Measurements from ENCODE around the gene SCGB3A1. TPM values are rescaled to one million over a fixed set of nuclear protein-coding genes. Genes with fewer than 3 reads are reported as not detected.

The SCGB3A1 gene
- total RNA-seq, 3 donors from 2014 or later = 8.8 to 66.5 TPM; not detected in 1

DNA sequence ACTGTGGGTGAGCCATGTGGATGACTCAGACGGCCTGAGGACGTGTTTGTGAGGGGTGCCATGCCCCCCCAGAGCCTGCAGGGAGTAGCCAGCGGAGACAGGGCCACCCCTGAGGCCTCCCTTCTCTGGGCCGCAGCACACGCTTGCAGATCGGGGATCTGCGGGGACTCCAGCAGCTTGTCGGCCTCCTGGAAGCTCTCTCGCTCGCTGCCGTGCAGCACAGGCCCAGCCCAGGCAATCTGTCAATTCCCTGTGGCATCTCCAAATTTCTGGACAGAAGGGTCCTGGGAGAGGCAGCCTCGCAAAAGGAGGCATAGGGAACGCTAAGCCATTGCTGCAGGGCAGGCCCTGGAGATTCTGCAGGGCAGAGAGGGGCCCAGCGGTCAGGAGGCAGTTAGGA, 36.9 kb upstream of the SCGB3A1 start:
- Histone ChIP-seq H3K36me3 (no peaks in the 10 kb centered on the region), H3K9me3 (no peaks in the 10 kb centered on the region), H3K27me3 (no peaks in the 10 kb centered on the region), H3K4me1 (no peaks in the 10 kb centered on the region), H3K4me3 (no peak overlapping the region), H3K27ac (no peak overlapping the region)
- no peak for DNase-seq (ENCODE audit: low spot score in 2 of 2)
- intact Hi-C loops (cut with DNase I; ENCODE audit: low total_unique reads) = no loop called here
- TF ChIP-seq POLR2AphosphoS5 (IDR thresholded peaks at IDR 0.05) (no peak), POLR2A (IDR thresholded peaks at IDR 0.05) (no peak)
- TF ChIP-seq, protein P1, sequence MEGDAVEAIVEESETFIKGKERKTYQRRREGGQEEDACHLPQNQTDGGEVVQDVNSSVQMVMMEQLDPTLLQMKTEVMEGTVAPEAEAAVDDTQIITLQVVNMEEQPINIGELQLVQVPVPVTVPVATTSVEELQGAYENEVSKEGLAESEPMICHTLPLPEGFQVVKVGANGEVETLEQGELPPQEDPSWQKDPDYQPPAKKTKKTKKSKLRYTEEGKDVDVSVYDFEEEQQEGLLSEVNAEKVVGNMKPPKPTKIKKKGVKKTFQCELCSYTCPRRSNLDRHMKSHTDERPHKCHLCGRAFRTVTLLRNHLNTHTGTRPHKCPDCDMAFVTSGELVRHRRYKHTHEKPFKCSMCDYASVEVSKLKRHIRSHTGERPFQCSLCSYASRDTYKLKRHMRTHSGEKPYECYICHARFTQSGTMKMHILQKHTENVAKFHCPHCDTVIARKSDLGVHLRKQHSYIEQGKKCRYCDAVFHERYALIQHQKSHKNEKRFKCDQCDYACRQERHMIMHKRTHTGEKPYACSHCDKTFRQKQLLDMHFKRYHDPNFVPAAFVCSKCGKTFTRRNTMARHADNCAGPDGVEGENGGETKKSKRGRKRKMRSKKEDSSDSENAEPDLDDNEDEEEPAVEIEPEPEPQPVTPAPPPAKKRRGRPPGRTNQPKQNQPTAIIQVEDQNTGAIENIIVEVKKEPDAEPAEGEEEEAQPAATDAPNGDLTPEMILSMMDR (IDR thresholded peaks at IDR 0.05) = no peak

DNA sequence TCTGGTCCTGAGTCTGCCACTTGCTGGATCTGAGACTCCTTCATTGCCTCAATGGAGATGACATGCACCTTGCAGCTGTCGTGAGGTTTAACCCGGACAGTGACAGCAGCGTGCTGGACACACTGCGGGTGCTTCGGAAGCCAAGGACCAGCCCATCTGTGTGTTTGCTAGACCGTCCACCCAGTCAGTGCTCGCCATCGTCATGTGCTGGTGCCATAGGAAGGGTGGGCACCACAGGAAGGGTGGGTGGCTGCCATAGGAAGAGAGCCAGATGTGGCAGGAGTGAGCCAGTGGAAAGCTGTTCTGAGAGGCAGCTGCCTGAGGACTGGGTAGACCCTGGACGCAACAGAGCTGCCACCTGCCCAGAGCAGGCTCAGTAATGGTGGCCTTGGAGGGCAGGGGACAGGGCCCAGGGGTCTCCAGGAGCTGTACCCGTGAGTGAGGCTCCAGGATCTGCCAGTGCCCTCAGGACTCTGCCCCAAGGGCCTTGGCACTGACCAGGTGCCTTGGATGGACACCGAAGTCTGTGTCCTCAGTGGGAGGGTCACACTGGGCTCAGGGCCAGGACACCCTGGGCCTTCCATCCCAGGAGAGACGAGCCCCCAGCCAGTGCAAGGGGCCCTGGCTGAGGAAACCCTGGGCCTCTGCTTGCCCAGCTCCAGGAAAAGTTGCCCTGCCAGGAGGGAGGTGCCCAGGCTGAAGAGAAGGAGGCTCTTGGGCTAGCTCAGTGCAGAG, 36.3 kb upstream of the SCGB3A1 start:
- Histone ChIP-seq H3K4me1 (no peaks in the 10 kb centered on the region), H3K9me3 (no peaks in the 10 kb centered on the region), H3K27me3 (no peaks in the 10 kb centered on the region), H3K36me3 (no peaks in the 10 kb centered on the region), H3K27ac (no peak overlapping the region), H3K4me3 (no peak overlapping the region)
- no peak for DNase-seq (ENCODE audit: low spot score in 2 of 2)
- intact Hi-C loops (cut with DNase I; ENCODE audit: low total_unique reads) = no loop called here
- no peak for TF ChIP-seq POLR2AphosphoS5 (IDR thresholded peaks at IDR 0.05)
- TF ChIP-seq POLR2A (IDR thresholded peaks at IDR 0.05) = no peak
- TF ChIP-seq, protein P1 (IDR thresholded peaks at IDR 0.05) = no peak

DNA sequence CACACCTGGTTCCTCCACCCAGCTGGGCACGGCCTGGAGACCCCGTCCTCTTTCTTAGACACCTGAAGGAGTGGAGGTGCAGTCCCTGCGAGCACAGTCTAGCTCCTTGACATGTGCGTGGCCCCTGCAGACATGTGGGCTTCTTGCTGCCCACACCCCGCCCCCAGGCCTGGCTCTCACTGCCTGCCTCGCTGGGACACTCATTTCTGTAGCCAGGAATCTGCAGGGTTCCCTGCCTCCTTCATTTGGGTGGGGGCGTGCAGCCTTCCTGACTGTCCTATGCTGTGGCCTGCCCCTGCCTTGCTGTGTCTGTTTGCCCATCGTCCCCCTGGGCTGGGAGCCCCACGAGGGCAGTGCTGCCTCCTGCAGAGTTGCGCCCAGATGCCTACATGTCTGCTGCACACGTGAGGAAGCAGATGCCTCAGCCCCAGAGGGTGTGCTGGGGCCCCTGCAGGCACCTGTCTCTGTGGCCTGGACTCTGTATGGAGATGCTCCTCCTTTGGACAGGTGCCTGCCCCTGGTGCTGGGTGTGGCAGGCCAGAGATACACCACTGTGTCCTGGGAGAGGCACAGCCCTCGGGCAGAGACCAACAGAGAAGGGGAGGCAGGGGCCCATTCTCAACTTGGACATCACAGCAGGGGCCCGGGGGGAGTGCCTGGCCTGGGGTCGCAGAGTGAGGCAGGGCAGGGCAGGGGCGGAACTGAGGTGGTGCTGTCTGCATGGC, 35.5 kb upstream of the SCGB3A1 start:
- Histone ChIP-seq H3K27me3 (no peaks in the 10 kb centered on the region), H3K4me1 (no peaks in the 10 kb centered on the region), H3K36me3 (no peaks in the 10 kb centered on the region), H3K4me3 (no peak overlapping the region), H3K9me3 (no peaks in the 10 kb centered on the region), H3K27ac (no peak overlapping the region)
- TF ChIP-seq POLR2A (IDR thresholded peaks at IDR 0.05) (no peak), POLR2AphosphoS5 (IDR thresholded peaks at IDR 0.05) (no peak)
- TF ChIP-seq, protein P1 (IDR thresholded peaks at IDR 0.05) = no peak
- intact Hi-C loops (cut with DNase I; ENCODE audit: low total_unique reads) = no loop called here
- no peak for DNase-seq (ENCODE audit: low spot score in 2 of 2)

DNA sequence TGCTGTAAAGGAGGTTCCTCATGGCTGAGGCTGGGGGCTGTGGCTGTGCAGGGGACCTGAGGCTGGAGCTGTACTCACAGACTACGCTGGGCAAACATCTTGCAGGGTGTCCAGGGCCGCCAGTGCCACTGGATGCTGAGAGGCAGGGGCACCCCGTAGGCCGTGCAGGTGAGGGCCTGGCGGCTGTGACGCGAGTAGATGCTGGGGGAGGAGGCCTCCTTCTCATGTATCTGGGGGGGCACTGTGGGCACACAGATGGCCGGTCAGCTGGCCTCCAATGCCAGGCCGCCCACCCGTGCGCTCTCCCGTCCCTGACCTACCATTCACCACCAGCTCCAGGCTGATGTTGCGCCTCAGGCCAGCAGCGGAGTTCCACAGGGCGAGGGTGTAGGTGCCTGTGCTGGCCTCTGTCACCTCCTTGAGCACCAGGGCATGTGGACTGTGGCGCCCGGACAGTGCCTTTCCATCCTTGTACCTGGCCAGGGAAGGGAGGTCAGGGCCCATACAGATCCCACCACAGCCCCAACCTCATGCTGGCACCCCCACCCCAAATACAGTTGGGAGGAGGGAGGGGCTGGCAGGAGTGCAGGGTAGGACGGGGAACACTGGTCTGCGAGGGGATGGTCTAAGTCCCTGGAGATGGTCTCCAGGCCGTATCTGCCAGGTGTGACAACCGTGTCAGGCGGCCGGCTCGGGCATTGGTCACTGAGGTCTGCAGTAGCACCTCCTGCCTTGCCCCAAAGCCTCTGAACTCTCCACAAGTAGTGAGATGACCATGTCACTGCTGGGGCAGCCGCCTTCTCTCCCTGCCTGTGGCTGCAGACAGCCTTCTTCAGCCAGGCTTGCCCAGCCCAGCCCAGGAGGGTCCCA, 34.7 kb upstream of the SCGB3A1 start:
- Histone ChIP-seq H3K27ac (no peak overlapping the region), H3K9me3 (no peaks in the 10 kb centered on the region), H3K4me1 (no peaks in the 10 kb centered on the region), H3K4me3 (no peak overlapping the region), H3K36me3 (no peaks in the 10 kb centered on the region), H3K27me3 (no peaks in the 10 kb centered on the region)
- intact Hi-C loops (cut with DNase I; ENCODE audit: low total_unique reads) = no loop called here
- TF ChIP-seq POLR2AphosphoS5 (IDR thresholded peaks at IDR 0.05) = no peak
- TF ChIP-seq, protein P1 (IDR thresholded peaks at IDR 0.05) = no peak
- TF ChIP-seq POLR2A (IDR thresholded peaks at IDR 0.05) = no peak
- DNase-seq (ENCODE audit: low spot score in 2 of 2) = no peak
